Mucosa of descending colon (tissue), 3 donors: ENCODE data around the gene GREM1. TPM values are rescaled to one million over a fixed set of nuclear protein-coding genes. Genes with fewer than 3 reads are reported as not detected.
A peak's percentile ranks its signal among the peaks of the same experiment; 100 is the strongest.

Experiments used
- ATAC-seq: fragments of 200-7000 bp; cut with Tn5 transposase; one replicate; pipeline ENCODE4 v1.9.1; 2020; ENCODE audit warnings: mild to moderate bottlenecking, moderate library complexity
- DNase-seq, 3 donors: peaks; one replicate each; pipeline ENCODE4 v3.0.0-alpha.2; 2020
- H3K36me3 ChIP-seq: fragments of 200-600 bp; one replicate; pipeline ENCODE4 v1.8.0; 2021; ENCODE audit warnings: low read depth, mild to moderate bottlenecking
- H3K4me1 ChIP-seq: fragments of 200-600 bp; one replicate; pipeline ENCODE4 v1.8.0; 2021; ENCODE audit warnings: low read depth, mild to moderate bottlenecking
- H3K4me3 ChIP-seq: fragments of 200-600 bp; one replicate; pipeline ENCODE4 v1.8.0; 2021; ENCODE audit warnings: mild to moderate bottlenecking
- H3K9me3 ChIP-seq: fragments of 200-600 bp; one replicate; pipeline ENCODE4 v1.8.0; 2021; ENCODE audit warnings: mild to moderate bottlenecking
- CTCF ChIP-seq: fragments of 200-600 bp; IDR thresholded peaks from one replicate; pipeline ENCODE4 v1.8.0; 2022; ENCODE audit warnings: antibody characterized with exemption, mild to moderate bottlenecking
- intact Hi-C, 2 donors: fragments of 100-400 bp; cut with DNase I in 1 of 2; cut with micrococcal nuclease in 1 of 2; formaldehyde crosslinking; loops; one replicate each; pipeline versions ENCODE4 v1.11.0 to v1.11.1; 2022; cut with DNase I, micrococcal nuclease
- long read RNA-seq, 2 donors: library from polyadenylated mRNA; unstranded; transcript quantifications; one replicate each; pipeline ENCODE4 v2.0.0, GENCODE V29; 2019 to 2021
- total RNA-seq, 3 donors: library from RNA; stranded (reverse); fragmentation: NEBNext Ultra II Directional in 2 of 3; extraction: Animal tissue kit (Norgen Biotek cat#: 25700) in 2 of 3; gene quantifications; one replicate each; pipeline versions ENCODE4 v1.2.1 to v1.2.4, GENCODE V29; 2021 to 2023
- donor health status: DM: no; HTN: no; CAD: no; lungs with moderate emphysema.
- donor health status: DM: no; HTN: no; CAD: no.
- donor health status: DM: no; HTN: yes; CAD: no.

Gene GREM1
- 10 to 100 TPM in 2 of 3 donors, 1 to 10 TPM in 1; 9.1 to 77.8 (median 44.8) TPM for total RNA-seq
- long read RNA-seq, donor 1, full-length matches to known transcripts, result 16 of 21 reads
- long read RNA-seq, donor 1, partial matches to known transcripts, result 0 of 21 reads
- long read RNA-seq, donor 1, other reads (novel, unspliced or antisense), result 5 of 21 reads
- long read RNA-seq, donor 2, full-length matches to known transcripts, result 3 of 8 reads
- long read RNA-seq, donor 2, partial matches to known transcripts, result 0 of 8 reads
- long read RNA-seq, donor 2, other reads (novel, unspliced or antisense), result 5 of 8 reads

DNA sequence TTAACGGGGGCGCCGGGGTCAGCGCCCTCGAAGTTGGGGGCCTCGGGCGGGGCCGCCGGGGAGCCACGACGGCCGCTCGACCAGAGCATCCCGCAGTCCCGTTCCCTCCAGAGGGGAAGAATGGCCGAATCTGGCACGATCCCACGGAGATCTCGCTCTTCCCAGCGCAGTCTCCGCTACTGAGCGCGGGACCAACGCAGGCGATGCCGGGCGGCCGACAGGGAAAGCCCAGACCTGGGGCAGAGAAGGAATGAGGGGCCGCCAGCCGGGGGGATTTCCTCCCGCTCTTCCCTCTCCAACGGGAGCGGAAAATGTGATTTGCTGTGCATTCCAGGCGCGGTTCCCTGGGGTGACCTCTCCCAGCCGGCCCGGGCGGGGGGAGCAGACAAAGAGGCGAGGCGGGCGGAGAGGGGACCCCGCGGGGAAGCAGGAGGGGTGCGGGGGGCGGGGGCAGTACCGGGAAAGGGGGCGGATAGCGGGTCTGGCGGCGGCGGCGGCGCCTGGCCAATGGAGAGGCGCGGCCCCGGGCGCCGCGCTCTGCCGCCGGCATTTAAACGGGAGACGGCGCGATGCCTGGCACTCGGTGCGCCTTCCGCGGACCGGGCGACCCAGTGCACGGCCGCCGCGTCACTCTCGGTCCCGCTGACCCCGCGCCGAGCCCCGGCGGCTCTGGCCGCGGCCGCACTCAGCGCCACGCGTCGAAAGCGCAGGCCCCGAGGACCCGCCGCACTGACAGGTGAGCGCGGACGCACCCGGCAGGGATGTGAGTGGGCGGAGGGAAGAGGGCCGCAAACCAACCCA lies at the start of gene GREM1:
Gene GREM1, plus strand, starts transcription at position 579 of the 801 bp plus-strand sequence. CDS start 12,687 bp downstream, outside the sequence.
- H3K36me3 ChIP-seq, result no peaks in the 10 kb centered on the region
- H3K9me3 ChIP-seq, result no peaks in the 10 kb centered on the region
- intact Hi-C loops, result no loop called here
- no peak within 1 kb of the TSS for H3K4me3 ChIP-seq
- DNase-seq (peak in 2 of 3 donors; percentile 44 to 57), ATAC-seq (peak; percentile 54)
- peaks cover 24% of the 10 kb centered on the region for H3K4me1 ChIP-seq
- no peak for TF ChIP-seq CTCF

DNA sequence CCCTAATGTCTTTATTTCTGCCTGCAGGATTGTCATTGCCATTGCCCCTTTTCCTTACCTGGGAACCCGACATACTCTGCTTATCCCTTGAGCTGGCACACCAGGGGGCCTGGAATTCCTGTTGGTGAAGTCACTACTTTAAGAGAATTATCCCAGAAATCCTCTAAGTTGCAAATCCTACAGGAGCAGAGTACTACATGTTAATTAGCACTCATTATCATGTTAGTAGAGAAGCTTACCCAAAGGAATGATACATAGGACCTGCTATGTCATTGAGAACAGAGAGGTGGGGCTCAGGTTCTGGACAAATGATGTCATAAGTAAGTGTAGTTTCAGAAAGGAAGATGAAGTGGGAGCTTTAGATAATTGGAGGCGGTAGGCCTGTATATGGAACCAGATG lies 48.9 kb upstream of the GREM1 start:
- Histone ChIP-seq H3K4me3 (no peak overlapping the region), H3K36me3 (no peaks in the 10 kb centered on the region), H3K9me3 (no peaks in the 10 kb centered on the region), H3K4me1 (no peaks in the 10 kb centered on the region)
- TF ChIP-seq CTCF, result no peak
- DNase-seq, result no peak
- intact Hi-C loops, result no loop called here
- ATAC-seq, result no peak

DNA sequence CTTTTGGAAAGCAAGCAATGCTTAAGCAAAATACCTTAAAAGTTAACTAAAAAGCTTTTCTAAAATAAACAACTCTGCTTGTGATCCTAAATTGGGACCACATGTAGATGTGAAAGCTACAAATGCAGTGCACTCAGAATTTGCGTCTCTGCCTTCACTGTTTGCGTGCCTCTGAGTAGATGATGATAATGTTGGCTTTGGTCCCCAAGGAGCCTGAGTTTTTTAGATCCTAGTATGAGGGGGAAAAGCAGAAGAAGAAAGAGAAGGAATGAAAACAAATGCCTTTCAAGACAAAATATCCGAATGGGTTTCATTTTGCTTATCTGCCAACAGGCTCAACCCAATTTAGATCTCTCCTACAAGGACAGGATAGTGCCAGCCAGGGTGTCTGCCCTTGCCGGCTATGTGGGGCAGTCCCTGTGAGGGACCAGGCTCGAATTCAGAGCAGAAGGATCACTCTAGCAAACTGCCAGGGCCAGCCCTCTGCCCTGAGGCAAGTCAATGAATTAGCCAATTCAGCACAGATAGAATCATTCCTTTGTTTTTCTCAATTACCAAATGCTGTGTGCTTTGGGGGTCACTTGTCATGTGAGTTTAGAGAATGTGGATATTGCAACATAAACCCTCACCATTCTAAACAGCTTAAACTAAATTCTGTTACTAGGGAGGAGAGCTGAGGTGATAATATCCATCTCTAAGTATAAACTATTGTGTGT lies 47.8 kb upstream of the GREM1 start:
- no peak overlapping the region for H3K4me3 ChIP-seq
- intact Hi-C loops, result no loop called here
- ATAC-seq, result no peak
- no peak for DNase-seq
- no peaks in the 10 kb centered on the region for H3K36me3 ChIP-seq
- H3K4me1 ChIP-seq, result no peaks in the 10 kb centered on the region
- no peak for TF ChIP-seq CTCF
- H3K9me3 ChIP-seq, result no peaks in the 10 kb centered on the region

- H3K4me3 ChIP-seq, result no peak overlapping the region
- no peak for TF ChIP-seq CTCF
- ATAC-seq, result no peak
- H3K9me3 ChIP-seq, result no peaks in the 10 kb centered on the region
- no peaks in the 10 kb centered on the region for H3K4me1 ChIP-seq
- H3K36me3 ChIP-seq, result no peaks in the 10 kb centered on the region
- no peak for DNase-seq
- intact Hi-C loops, result no loop called here
Measured at GRCh38 chr15:32670623-32671022, 47.2 kb upstream of the GREM1 start.

- intact Hi-C loops, result no loop called here
- Histone ChIP-seq H3K4me3 (no peak overlapping the region), H3K9me3 (no peaks in the 10 kb centered on the region), H3K36me3 (no peaks in the 10 kb centered on the region), H3K4me1 (no peaks in the 10 kb centered on the region)
- TF ChIP-seq CTCF, result no peak
- DNase-seq (no peak), ATAC-seq (no peak)
Measured at GRCh38 chr15:32671339-32672325, 46.2 kb upstream of the GREM1 start.
